ENCODE results near the gene CCT6B. TPM values are rescaled to one million over a fixed set of nuclear protein-coding genes. Genes with fewer than 3 reads are reported as not detected.
"Not testable (repeated sequence)": the region's sequence is repeated elsewhere in the genome, so short reads cannot be mapped to it uniquely, and the experiment has no call there.

Gene CCT6B
- total RNA-seq, 1 donor from 2014 or later, result 2.3 TPM

GRCh38 chr17:35002876-35003551 is 41.8 kb upstream of the CCT6B start:
- no peaks in the 10 kb centered on the region for H3K27me3 Mint-ChIP-seq (ENCODE audit: low read depth)
- TF ChIP-seq CTCF (conservative IDR thresholded peaks at IDR 0.05), result no peak
- peaks cover 10% of the 10 kb centered on the region for H3K4me1 Mint-ChIP-seq
- DNase-seq (ENCODE audit: low read depth, low spot score), result no peak
- H3K27ac Mint-ChIP-seq (ENCODE audit: unreplicated experiment), result no peak overlapping the region
- H3K9me3 Mint-ChIP-seq, result no peaks in the 10 kb centered on the region
- H3K4me3 Mint-ChIP-seq, result no peak overlapping the region
- H3K36me3 Mint-ChIP-seq (ENCODE audit: low read depth), result peaks cover 25% of the 10 kb centered on the region

- H3K36me3 Mint-ChIP-seq (ENCODE audit: low read depth), result peaks cover 15% of the 10 kb centered on the region
- H3K27me3 Mint-ChIP-seq (ENCODE audit: low read depth), result no peaks in the 10 kb centered on the region
- no peaks in the 10 kb centered on the region for H3K9me3 Mint-ChIP-seq
- no peak for TF ChIP-seq CTCF (conservative IDR thresholded peaks at IDR 0.05)
- H3K27ac Mint-ChIP-seq (ENCODE audit: unreplicated experiment), result no peak overlapping the region
- H3K4me1 Mint-ChIP-seq, result no peaks in the 10 kb centered on the region
- no peak for DNase-seq (ENCODE audit: low read depth, low spot score)
- peak overlapping the region; percentile 41 for H3K4me3 Mint-ChIP-seq
These were observed 40.3 kb upstream of the CCT6B start for GRCh38 chr17:35001549-35001948.

- peaks cover 15% of the 10 kb centered on the region for H3K36me3 Mint-ChIP-seq (ENCODE audit: low read depth)
- DNase-seq (ENCODE audit: low read depth, low spot score); H3K4me1 Mint-ChIP-seq; H3K27ac Mint-ChIP-seq (ENCODE audit: unreplicated experiment); H3K9me3 Mint-ChIP-seq; H3K4me3 Mint-ChIP-seq; H3K27me3 Mint-ChIP-seq (ENCODE audit: low read depth): not testable (repeated sequence)
These were observed 39.7 kb upstream of the CCT6B start for GRCh38 chr17:35000965-35001364.

GRCh38 chr17:34999456-34999855 is 38.2 kb upstream of the CCT6B start:
- H3K4me1 Mint-ChIP-seq, result no peaks in the 10 kb centered on the region
- H3K9me3 Mint-ChIP-seq, result no peaks in the 10 kb centered on the region
- H3K27ac Mint-ChIP-seq (ENCODE audit: unreplicated experiment), result no peak overlapping the region
- DNase-seq (ENCODE audit: low read depth, low spot score), result no peak
- no peak for TF ChIP-seq CTCF (conservative IDR thresholded peaks at IDR 0.05)
- H3K36me3 Mint-ChIP-seq (ENCODE audit: low read depth), result peaks cover 12% of the 10 kb centered on the region
- H3K27me3 Mint-ChIP-seq (ENCODE audit: low read depth), result no peaks in the 10 kb centered on the region
- no peak overlapping the region for H3K4me3 Mint-ChIP-seq

GRCh38 chr17:34998205-34998604 is 36.9 kb upstream of the CCT6B start:
- TF ChIP-seq CTCF (conservative IDR thresholded peaks at IDR 0.05), result peak; percentile 76
- no peak overlapping the region for H3K4me3 Mint-ChIP-seq
- H3K9me3 Mint-ChIP-seq, result no peaks in the 10 kb centered on the region
- no peaks in the 10 kb centered on the region for H3K27me3 Mint-ChIP-seq (ENCODE audit: low read depth)
- H3K36me3 Mint-ChIP-seq (ENCODE audit: low read depth), result peaks cover 5% of the 10 kb centered on the region
- DNase-seq (ENCODE audit: low read depth, low spot score), result peak; percentile 52
- peak overlapping the region; percentile 4 for H3K27ac Mint-ChIP-seq (ENCODE audit: unreplicated experiment)
- H3K4me1 Mint-ChIP-seq, result no peaks in the 10 kb centered on the region

- DNase-seq (ENCODE audit: low read depth, low spot score), result no peak
- Mint-ChIP-seq H3K27me3 (ENCODE audit: low read depth) (no peaks in the 10 kb centered on the region), H3K4me1 (no peaks in the 10 kb centered on the region), H3K36me3 (ENCODE audit: low read depth) (peaks cover 4% of the 10 kb centered on the region), H3K9me3 (no peaks in the 10 kb centered on the region), H3K27ac (ENCODE audit: unreplicated experiment) (no peak overlapping the region), H3K4me3 (no peak overlapping the region)
- TF ChIP-seq CTCF (conservative IDR thresholded peaks at IDR 0.05), result no peak
These were observed 36.1 kb upstream of the CCT6B start for GRCh38 chr17:34997355-34997862.

Data from neural crest cell (in vitro differentiated cells).